ENCODE measurements around the gene AFTPH.
A peak's percentile ranks its signal among the peaks of the same experiment; 100 is the strongest.

AFTPH gene

DNA sequence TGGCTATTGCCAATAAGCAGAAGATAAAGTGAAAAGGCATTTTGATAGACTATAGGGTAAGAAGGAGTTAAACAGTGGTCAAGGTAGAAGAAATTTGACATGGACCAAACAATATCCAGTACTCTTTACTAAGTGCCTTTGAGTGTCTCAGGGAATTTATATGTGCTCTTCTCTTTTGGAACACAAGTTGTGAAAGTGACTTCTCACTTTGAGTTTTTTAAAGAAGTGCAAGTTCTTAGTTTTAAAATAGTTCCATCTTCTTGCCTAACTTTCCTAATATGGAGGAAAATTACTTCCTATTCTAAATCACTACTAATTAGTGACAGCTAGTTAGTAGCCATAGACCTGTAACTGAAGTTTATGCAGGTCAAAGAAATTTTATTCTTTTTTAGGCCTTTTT, 63.4 kb downstream of the AFTPH start:
- no peak for DNase-seq (ENCODE audit: low spot score)

DNA sequence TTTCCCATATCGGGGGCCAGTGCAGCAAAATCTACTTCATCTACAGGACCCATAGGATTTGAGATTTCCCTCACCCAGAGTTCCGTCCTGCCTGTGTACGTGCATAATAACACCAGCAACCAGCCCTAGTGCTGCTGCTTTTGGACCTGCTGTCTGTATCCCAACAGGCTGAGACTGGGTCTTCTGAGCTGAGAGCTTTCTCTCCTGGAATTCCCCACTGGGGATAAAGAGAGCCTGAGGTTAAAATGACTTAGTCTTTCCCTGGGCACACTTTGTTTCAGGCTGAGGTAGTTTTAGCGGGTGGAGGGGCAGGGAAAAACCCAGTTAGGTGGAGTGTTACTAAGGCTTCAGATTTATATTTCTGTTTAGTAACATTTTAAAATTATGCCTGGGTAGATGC, 67.1 kb downstream of the AFTPH start:
- no peak for DNase-seq (ENCODE audit: low spot score)

GRCh38 chr2:64593035-64593655, 69.0 kb downstream of the AFTPH start:
- no peak for DNase-seq (ENCODE audit: low spot score)

GRCh38 chr2:64594226-64594989, 70.3 kb downstream of the AFTPH start:
- DNase-seq (ENCODE audit: low spot score): peak; percentile 55

DNA sequence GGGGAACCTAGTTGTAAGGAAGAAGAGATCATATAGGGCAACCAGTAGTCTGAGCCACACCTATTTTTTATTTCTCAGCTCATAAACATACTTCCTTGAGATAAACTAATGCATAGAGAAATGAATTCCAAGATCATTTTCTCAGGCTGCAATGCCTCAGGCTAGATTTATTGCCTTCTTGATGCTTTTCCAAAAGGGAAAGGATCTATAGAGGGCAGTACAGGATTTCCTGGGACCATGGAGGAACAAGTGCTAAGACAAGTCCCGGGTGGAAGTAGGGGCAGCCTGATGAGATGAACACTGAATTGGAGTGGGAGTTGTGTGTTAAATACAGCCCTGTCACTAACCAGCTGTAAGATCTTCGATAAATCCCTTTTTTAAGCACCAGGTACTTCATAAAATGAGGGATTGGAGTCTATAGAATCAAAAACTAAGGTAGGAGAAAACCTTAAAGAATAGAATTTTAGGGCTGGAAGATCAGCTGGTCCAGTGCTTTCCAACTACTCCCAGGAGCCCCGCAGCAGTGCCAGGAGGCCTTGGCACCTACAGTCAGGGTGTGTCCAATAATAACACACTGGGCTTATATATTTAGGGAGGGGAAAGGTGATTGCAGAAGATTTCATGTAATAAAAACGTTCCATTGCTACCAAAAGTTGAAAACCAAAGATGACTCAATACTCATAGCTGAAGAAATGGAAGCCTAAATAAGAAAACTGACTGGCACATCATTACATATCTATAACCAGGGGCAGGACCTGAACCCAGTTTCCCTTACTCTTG, 71.5 kb downstream of the AFTPH start:
- DNase-seq (ENCODE audit: low spot score): no peak

DNA sequence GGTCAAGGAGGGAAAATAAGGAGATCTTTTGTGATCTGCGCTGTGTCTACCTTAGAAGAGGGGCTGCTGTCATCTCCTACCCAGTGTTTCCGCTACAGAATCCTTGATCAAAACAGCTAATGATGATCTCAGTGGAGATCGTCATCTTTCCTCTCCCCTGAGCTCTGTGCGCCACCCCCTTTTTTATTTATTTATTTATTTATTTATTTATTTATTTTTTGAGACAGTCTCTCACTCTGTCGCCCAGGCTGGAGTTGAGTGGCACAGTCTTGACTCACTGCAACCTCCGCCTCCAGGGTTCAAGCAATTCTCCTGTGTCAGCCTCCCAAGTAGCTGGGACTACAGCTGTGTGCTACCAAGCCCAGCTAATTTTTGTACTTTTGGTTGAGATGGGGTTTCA, 74.1 kb downstream of the AFTPH start:
- no peak for DNase-seq (ENCODE audit: low spot score)

- DNase-seq (ENCODE audit: low spot score): no peak
These were observed 75.3 kb downstream of the AFTPH start for GRCh38 chr2:64599469-64599868.

DNA sequence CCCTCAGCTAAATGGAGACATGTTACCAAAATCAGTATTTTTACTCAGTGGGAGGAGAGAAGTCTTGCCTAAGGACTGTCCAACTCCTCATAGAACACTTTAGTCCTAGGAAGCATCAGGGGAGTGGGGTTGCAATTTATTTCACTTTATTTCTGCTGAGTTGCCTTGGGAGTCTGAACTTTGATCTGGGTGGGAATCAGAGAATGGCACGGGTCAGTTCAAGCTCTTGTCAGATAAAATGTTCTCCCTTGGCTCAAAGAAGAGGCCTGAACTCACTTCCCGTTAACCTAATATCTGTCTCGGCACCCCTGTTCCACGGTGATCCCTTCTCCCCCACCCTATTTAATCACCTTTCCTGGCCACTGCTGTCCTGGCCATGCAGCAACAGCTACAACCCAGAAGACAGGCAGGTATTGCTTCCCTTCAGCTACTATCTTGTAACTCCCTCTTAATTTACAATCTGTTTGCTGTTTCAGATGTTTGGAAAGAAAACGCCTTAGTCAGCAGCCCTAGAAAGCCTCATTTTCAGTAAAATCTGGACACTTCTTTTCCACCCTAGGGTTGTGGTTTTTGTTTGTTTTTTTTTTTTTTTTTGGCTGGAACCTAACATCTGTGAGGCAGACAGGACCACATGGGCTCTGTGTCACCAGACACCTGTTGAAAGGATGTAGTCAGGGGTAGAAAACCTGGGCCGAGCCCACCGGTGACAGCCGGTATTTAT, 77.1 kb downstream of the AFTPH start:
- DNase-seq (ENCODE audit: low spot score): no peak

- DNase-seq (ENCODE audit: low spot score): no peak
These were observed 77.8 kb downstream of the AFTPH start for GRCh38 chr2:64601785-64602391.

GRCh38 chr2:64602436-64602835, 78.3 kb downstream of the AFTPH start:
- DNase-seq (ENCODE audit: low spot score): no peak

- no peak for DNase-seq (ENCODE audit: low spot score)
These were observed 80.0 kb downstream of the AFTPH start for GRCh38 chr2:64604155-64604554.

- DNase-seq (ENCODE audit: low spot score): peak; percentile 85
These were observed 80.9 kb downstream of the AFTPH start for GRCh38 chr2:64605026-64605471.

DNA sequence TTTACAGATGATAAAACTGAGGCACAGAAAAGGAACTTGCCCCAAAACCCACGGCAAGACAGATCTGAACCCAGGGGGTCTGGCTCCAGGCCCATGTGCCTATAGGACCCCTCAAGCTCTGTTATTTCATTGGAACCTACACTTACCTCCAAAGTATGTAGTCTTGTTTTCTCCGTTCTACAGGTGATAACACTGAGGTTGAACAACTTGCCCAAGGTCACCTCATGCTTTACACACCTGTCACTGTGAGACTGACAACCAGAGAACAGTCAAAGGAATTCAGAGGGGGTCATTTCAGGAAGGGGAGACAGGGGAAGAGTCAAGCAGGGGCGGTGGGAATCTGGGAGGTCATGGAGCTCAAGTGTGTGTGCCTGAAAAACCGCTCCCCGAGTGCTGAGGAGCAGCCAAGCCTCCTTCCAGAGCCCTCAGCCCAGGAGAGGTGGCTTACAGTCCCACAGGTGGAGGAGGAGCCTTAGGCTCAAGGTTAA, 81.9 kb downstream of the AFTPH start:
- DNase-seq (ENCODE audit: low spot score): no peak

GRCh38 chr2:64606479-64607363, 82.6 kb downstream of the AFTPH start:
- peak; percentile 94 for DNase-seq (ENCODE audit: low spot score)

GRCh38 chr2:64607381-64608304, 83.5 kb downstream of the AFTPH start:
- no peak for DNase-seq (ENCODE audit: low spot score)

DNA sequence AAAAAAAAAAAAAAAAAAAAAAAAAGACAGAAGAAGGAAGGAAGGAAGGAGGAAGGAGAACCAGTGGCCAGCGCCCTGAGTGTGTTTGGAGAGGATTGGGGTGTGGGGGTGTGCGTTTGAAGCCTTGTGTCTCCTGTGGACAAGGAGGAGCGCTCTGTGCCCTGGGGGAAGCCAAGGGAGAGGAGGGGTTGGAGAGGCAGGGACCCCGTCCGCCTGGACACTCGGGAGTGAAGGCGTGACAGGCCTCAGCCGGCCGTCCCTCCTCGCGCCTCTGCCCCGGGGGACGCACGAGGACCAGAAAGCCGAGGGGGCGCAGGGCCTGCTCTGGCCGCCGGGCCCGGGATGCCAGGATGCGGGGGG, 84.7 kb downstream of the AFTPH start:
- no peak for DNase-seq (ENCODE audit: low spot score)

DNA sequence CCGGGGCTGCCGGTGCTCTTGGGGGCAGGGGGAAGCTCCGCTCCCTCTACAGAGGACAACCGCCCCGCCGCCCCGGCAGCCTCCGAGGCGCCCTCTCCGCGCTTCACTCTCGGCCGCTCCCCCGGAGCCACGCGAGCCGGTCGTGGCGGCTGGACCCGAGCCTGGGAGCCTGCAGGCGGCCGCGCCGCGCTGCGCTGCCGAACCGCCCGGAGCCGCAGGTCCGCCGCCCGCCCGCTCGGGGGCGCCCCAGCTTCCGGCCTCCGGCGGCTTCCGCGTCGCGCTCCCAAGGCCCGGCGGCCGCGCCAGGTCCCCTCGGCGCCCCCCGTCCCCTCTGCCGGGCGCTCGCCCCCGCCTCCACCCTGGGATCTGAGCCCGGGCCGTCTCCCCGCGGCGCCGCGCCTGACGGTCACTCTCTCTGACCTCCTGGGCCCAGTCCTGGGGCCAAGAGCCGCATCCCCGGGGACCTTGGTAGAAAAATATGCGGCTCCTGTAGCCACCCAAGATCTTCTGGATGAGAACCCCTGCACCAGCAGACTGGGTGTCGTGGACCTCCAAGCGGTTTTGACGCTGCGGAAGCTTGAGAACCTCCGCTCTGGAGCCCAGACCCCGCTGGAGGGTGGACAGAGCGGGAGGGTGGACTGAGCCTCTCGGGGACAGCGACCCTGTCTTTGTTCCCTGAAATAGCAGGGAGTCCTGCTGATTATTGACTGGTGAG, 85.3 kb downstream of the AFTPH start:
- peak; percentile 94 for DNase-seq (ENCODE audit: low spot score)

DNA sequence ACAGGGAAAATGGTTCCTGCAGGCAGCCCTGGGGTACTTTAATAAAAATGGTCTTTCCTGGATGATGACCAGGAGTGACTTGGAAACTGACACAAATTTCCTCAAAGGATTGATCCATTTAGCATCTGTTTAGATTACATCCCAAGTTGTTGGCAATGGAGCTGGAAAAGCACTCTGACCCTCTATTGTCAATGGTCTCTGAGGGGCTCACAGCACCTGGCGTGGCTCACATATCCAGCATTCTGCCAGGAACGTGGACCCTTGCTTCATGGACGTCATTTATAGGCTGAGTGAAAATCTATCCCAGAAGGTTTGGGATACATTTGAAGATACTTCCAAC, 85.8 kb downstream of the AFTPH start:
- DNase-seq (ENCODE audit: low spot score): no peak

DNA sequence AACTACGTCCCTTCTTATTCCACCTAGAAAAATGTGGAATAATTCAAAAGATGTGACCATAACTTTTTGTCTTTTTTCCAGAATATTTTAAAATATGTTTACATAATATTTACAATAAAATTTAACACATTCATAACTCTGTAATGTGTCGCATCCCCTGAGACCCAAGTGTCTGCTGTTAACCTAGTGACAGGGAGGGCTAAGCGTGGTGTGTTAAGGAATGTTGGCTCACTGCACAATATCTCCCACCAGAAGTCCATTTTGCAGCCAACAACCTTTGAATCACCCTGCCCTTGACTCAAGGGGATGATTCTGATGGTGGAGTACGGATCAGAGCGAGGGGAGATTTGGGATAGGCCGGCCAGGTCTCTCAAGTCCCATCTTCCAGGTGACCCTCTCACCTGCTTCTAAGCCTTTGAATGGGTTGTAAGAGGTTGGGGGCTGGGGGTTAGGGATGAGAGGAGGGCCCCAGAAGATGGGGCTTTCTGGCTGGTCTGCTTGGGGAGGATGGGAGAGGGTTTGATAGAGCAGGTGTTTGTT, 86.3 kb downstream of the AFTPH start:
- no peak for DNase-seq (ENCODE audit: low spot score)

Measured in AG20443 (cell line).